Thymus (tissue), 11 donors: ENCODE data around the gene NUP214. TPM values are rescaled to one million over a fixed set of nuclear protein-coding genes. Genes with fewer than 3 reads are reported as not detected.
"Not testable (repeated sequence)": the region's sequence is repeated elsewhere in the genome, so short reads cannot be mapped to it uniquely, and the experiment has no call there.

ENCODE experiments used
- DNase-seq, 9 donors: peaks; one replicate each; pipeline ENCODE4 v3.0.0-alpha.2; 2013; ENCODE audit warnings: low spot score in 9 of 9, low read depth in 6 of 9, missing footprints in 1 of 9
- H3K27ac ChIP-seq, 2 donors: one replicate each; pipeline ENCODE4 v1.5.1; 2013; ENCODE audit warnings: control low read depth in 1 of 2, low read depth in 1 of 2, low read length in 1 of 2, mild to moderate bottlenecking in 1 of 2, moderate library complexity in 1 of 2
- H3K27me3 ChIP-seq, 2 donors: one replicate each; pipeline ENCODE4 v1.5.1; 2013; ENCODE audit warnings: low read length in 1 of 2; ENCODE audit not compliant: control insufficient read depth in 2 of 2, insufficient read depth in 1 of 2
- H3K36me3 ChIP-seq, 2 donors: one replicate each; pipeline ENCODE4 v1.5.1; 2013; ENCODE audit warnings: low read length in 1 of 2, mild to moderate bottlenecking in 1 of 2, moderate library complexity in 1 of 2; ENCODE audit not compliant: control insufficient read depth in 2 of 2, insufficient read depth in 2 of 2
- H3K4me1 ChIP-seq, 2 donors: one replicate each; pipeline ENCODE4 v1.5.1; 2013; ENCODE audit warnings: low read length in 2 of 2; ENCODE audit not compliant: control insufficient read depth in 2 of 2, insufficient read depth in 2 of 2
- H3K4me3 ChIP-seq, 2 donors: one replicate each; pipeline ENCODE4 v1.5.1; 2013; ENCODE audit warnings: low read length in 2 of 2, control low read depth in 1 of 2, mild to moderate bottlenecking in 1 of 2
- H3K9me3 ChIP-seq, 2 donors: one replicate each; pipeline ENCODE4 v1.5.1; 2013; ENCODE audit warnings: low read length in 1 of 2, mild to moderate bottlenecking in 1 of 2; ENCODE audit not compliant: control insufficient read depth in 2 of 2, insufficient read depth in 1 of 2
- WGBS: extraction: QIAGEN DNeasy Blood & Tissue Kit; methylation state at CpG from one replicate; pipeline ENCODE4 v1.1.7; 2013; 5-methylcytosine and 5-hydroxymethylcytosine counted together
- polyA plus RNA-seq: library from polyadenylated mRNA; stranded (reverse); fragments of 200-250 nt; gene quantifications from one replicate; pipeline ENCODE4 v1.2.3, GENCODE V29; 2013
- total RNA-seq: library from RNA; stranded (reverse); fragments of 120-200 nt; gene quantifications from one replicate; pipeline ENCODE4 v1.2.4, GENCODE V29; 2013
- donor health status: healthy.

The NUP214 gene
- total and polyA plus RNA-seq, 2 donors: 31.3 to 35.0 TPM

GRCh38 chr9:131266266-131267229, 141.2 kb downstream of the NUP214 start:
- Histone ChIP-seq H3K9me3 (no peaks in the 10 kb centered on the region), H3K27ac (peak overlapping the region; percentile 45 to 74), H3K36me3 (peaks cover 33 to 42% of the 10 kb centered on the region in 2 donors), H3K4me3 (no peak overlapping the region), H3K4me1 (peaks cover 31 to 63% of the 10 kb centered on the region in 2 donors), H3K27me3 (no peaks in the 10 kb centered on the region)
- peak in 1 of 9 donors; percentile 42 for DNase-seq
- 83% methylated on average over 26 of the region's 26 CpGs for WGBS

GRCh38 chr9:131270171-131271015, 145.0 kb downstream of the NUP214 start:
- Histone ChIP-seq H3K4me3 (peak overlapping the region; percentile 23 to 47), H3K27ac (peak overlapping the region; percentile 98 to 100), H3K9me3 (peaks cover 0 to 3% of the 10 kb centered on the region in 2 donors), H3K36me3 (peaks cover 16 to 17% of the 10 kb centered on the region in 2 donors), H3K27me3 (peaks cover 0 to 6% of the 10 kb centered on the region in 2 donors), H3K4me1 (peaks cover 38 to 97% of the 10 kb centered on the region in 2 donors)
- DNase-seq: peak in 4 of 9 donors; percentile 53 to 87 (median 64)
- WGBS: 8% methylated on average over 20 of the region's 20 CpGs

- H3K4me1 ChIP-seq: peaks cover 38 to 97% of the 10 kb centered on the region in 2 donors
- not testable (repeated sequence) for DNase-seq
Observed at GRCh38 chr9:131271016-131271273, 145.6 kb downstream of the NUP214 start.

GRCh38 chr9:131271506-131271931, 146.1 kb downstream of the NUP214 start:
- H3K4me1 ChIP-seq: peaks cover 38 to 95% of the 10 kb centered on the region in 2 donors
- DNase-seq: peak in 1 of 9 donors; percentile 77
- H3K9me3 ChIP-seq: peaks cover 0 to 3% of the 10 kb centered on the region in 2 donors
- H3K36me3 ChIP-seq: peaks cover 7 to 8% of the 10 kb centered on the region in 2 donors
- peak overlapping the region; percentile 98 to 100 for H3K27ac ChIP-seq
- peaks cover 0 to 17% of the 10 kb centered on the region in 2 donors for H3K27me3 ChIP-seq
- 32% methylated on average over 6 of the region's 6 CpGs for WGBS
- peak overlapping the region; percentile 4 to 14 for H3K4me3 ChIP-seq

More at GRCh38 chr9:131271016-131271273, 145.6 kb downstream of the NUP214 start:
- not testable (repeated sequence) for H3K9me3 ChIP-seq
- 85% methylated on average over 1 of the region's 1 CpG for WGBS
- Histone ChIP-seq H3K27me3 (peaks cover 0 to 12% of the 10 kb centered on the region in 2 donors), H3K27ac (peak overlapping the region; percentile 98 to 100), H3K4me3 (peak overlapping the region in 1 of 2 donors; percentile 47), H3K36me3 (peaks cover 11 to 13% of the 10 kb centered on the region in 2 donors)

GRCh38 chr9:131272212-131272611, 146.8 kb downstream of the NUP214 start:
- Histone ChIP-seq H3K4me1 (peaks cover 31 to 88% of the 10 kb centered on the region in 2 donors), H3K36me3 (peaks cover under 1 to 7% of the 10 kb centered on the region in 2 donors), H3K27me3 (peaks cover 0 to 17% of the 10 kb centered on the region in 2 donors), H3K4me3 (no peak overlapping the region), H3K9me3 (peaks cover 0 to 3% of the 10 kb centered on the region in 2 donors), H3K27ac (peak overlapping the region; percentile 83 to 100)
- WGBS: 85% methylated on average over 3 of the region's 3 CpGs
- DNase-seq: no peak

GRCh38 chr9:131273146-131273855, 147.9 kb downstream of the NUP214 start:
- peak overlapping the region; percentile 75 to 76 for H3K4me3 ChIP-seq
- peak overlapping the region; percentile 83 to 87 for H3K27ac ChIP-seq
- peak in 1 of 9 donors; percentile 62 for DNase-seq
- WGBS: 30% methylated on average over 22 of the region's 22 CpGs
- H3K36me3 ChIP-seq: peaks cover 0 to 7% of the 10 kb centered on the region in 2 donors
- H3K27me3 ChIP-seq: peaks cover 0 to 19% of the 10 kb centered on the region in 2 donors
- H3K9me3 ChIP-seq: peaks cover 0 to 3% of the 10 kb centered on the region in 2 donors
- peaks cover 25 to 81% of the 10 kb centered on the region in 2 donors for H3K4me1 ChIP-seq

- Histone ChIP-seq H3K27ac (peak overlapping the region; percentile 83 to 87), H3K27me3 (peaks cover 0 to 27% of the 10 kb centered on the region in 2 donors), H3K4me3 (peak overlapping the region; percentile 75 to 76), H3K4me1 (peaks cover 23 to 81% of the 10 kb centered on the region in 2 donors), H3K9me3 (peaks cover 0 to 3% of the 10 kb centered on the region in 2 donors), H3K36me3 (peaks cover 0 to 7% of the 10 kb centered on the region in 2 donors)
- DNase-seq: peak in 2 of 9 donors; percentile 30 to 73
- WGBS: 11% methylated on average over 13 of the region's 13 CpGs
Observed at GRCh38 chr9:131273856-131274673, 148.7 kb downstream of the NUP214 start.
